CD4-positive, alpha-beta T cell treated with Interleukin-4 for 4 hours (primary cell): Measurements from ENCODE around the gene DUSP15.

Experiments used
- DNase-seq: peaks from one replicate; pipeline ENCODE4 v3.0.0-alpha.2; 2020

Gene DUSP15

DNA sequence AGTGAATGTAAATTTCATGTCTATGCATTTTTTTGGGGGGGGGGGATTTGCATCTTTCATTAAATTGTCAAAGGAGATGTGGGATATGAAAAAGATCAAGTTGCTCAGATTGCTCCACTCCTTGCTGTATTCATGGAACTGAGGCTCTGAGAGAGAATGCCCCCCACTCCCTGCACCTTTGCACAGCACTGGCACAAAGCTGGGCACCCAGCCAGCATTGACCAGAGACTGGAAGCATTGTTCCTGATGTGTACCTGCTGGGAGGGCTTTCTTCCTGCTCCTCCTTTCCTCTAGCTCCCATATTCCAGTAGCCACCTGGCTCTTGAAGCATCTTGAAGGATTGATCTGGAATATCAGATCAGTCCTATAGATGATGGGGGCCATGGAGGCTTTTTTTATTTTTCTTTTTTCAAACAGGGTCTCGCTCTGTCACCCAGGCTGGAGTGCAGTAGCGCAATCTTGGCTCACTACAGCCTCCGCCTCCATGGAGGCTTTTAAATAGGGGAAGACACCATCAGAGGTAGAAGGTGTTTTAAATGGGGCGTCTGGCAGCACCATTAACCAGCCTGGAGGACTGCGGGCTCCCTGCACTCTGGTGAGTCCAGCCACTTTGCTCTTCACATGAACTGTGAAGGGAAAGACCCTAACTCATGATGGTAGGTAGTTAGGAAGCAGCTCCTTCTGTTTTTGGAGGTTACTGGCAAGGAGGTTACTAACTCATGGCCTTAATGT, 10.9 kb downstream of the DUSP15 start:
- no peak for DNase-seq

DNA sequence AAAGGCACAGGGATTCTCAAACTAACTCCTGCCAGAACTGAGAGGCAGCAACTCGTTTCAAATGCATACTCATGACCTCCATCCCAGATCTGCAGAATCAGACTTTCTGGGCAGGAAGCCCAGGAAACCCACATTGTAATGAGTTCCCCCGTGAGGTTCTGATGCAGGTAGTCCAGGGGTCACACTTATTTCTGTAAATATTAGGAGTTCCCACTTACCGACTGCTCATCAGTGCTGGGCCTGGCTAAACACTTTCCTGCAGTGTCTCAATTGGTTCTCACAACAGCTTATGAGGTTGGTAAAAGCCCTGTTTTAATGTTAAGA, 11.6 kb downstream of the DUSP15 start:
- no peak for DNase-seq

DNA sequence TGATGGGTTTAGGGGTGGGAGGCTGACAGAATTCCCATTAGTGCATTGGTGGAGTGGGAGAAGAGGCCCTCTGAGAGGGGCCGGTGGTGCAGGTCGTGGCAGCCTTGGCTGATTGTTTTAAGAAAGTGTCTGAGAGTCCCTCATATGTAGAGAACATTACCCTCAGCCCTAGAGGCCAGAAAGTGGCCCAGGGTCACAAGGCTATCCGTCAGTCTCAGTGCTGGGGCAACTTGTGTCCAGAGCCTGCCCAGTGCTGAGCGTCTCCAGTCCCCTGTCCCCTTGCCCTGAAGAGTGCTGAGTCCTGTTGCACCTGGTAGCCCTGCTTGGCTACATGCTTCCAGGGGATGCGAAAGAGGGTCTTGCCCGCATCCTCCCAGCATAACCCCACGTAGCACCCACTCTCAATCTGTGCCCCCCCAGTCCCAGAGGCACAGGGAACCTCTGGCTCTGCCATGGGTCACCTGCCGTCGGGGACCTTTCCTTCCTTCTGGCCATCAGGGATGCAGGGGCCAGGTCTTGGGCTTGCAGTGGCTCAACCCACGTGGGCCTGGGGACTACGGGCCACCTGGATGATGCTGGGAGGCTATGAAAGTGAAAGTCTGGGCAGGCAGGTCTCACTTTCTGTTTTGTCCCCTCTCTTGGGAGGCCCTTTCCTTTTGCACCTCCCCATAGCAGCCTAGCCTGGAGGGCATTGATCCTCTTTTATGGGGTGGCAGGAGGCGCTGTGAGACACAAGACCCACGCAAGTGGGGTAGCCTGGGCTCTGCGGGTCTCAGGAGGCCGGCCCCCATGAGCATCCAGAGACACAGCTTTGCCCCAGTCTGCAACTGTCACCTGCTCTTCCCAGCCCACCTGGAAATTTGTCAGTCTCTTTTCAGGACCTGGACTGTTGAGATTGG, 12.2 kb downstream of the DUSP15 start:
- DNase-seq, result no peak

DNA sequence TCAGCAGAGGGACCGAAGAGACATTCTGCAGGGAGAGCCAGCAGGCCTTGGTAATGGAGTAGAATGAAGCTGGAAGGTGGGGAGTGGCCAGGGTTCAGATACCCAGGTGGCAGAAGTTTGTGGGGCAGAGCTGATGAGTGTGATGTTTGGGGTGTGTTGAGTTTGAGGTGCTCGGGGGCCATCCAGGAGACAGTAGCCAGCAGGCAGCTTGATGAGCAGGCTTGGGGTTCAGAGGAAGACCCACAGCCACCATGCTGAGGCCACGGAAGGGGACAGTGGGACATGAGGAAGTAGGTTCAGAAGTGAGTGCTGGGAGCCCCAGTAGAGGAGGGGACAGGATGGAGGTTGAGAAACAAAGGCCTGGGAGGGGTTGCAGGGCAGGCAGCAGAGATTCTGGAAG, 13.8 kb downstream of the DUSP15 start:
- no peak for DNase-seq

DNA sequence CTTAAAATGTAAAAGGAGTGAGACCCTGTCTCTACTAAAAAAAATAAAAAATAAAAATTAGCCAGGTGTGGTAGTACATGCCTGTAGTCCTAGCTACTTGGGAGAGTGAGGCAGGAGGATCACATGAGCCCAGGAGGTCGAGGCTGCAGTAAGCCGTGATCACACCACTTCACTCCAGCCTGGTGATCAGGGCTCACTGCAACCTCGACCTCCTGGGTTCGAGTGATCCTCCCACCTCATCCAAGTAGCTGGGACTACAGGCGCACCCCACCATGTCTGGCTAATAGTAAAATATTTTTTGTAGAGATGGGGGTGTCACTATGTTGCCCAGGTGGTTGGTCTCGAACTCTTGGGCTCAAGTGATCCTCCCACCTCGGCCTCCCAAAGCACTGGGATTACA, 16.8 kb downstream of the DUSP15 start:
- no peak for DNase-seq

DNA sequence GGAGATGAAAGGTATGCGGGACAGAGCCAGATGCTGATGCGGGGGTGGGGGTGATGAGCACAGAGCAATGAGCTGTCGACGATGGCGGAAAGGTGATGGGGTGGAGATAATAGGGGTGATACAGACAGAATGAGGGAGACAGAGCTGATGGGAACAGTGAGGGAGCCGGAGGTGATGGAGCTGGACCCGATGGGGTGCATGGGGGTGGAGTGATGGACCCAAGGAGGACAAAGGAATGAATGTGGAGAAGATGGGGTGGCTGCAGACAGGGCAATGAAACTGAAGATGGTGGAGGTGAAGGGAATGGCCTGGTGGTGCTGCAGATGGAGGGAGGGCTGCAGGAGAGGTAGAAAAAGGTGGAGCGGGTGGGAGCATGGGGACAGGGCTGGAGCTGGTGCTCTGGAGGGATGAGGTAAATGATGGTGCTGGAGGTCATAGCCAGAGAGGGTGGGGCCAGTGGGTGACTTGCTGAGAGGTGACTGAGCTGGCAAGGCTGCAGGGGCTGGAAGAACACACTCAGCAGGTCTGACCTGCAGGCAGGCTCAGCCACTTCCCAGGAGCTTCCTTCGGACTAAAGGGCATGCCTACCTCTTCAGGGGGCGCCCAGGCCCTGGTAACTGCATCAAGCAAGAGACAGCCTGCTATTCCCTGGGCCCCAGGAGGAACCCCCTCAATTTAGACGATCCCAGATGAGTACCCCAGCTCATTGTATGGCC, 18.9 kb downstream of the DUSP15 start:
- DNase-seq, result no peak

DNA sequence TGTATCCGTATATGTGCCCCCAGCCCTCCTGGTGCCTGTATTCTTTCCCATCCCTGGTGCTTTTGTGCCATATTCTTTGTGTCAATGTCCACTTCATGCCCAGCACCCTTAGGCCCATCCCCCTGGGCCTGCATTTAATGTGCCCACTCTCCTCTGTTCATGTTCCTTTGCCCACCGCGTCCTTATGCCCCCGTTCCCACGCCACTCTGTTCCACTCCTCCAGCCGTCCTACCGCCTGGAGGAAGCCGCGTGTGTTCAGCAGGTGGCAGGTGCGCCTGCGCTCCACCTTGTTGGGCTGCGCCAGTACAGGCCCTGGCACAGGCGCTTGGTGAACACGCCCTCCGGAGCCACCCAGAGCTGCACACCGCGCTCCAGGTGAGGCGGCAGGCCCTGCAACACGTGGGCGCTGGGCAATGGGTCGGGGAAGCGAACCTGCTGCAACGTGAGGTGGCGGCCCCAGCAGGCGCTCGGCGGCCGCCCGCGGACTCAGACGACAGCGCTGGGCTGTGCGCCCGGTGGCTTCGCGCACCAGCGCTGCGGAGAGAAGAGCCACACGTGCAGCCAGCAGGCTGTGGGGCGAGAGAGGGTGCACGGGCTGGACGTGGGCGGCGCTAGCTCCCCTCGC, 20.9 kb downstream of the DUSP15 start:
- DNase-seq, result no peak

DNA sequence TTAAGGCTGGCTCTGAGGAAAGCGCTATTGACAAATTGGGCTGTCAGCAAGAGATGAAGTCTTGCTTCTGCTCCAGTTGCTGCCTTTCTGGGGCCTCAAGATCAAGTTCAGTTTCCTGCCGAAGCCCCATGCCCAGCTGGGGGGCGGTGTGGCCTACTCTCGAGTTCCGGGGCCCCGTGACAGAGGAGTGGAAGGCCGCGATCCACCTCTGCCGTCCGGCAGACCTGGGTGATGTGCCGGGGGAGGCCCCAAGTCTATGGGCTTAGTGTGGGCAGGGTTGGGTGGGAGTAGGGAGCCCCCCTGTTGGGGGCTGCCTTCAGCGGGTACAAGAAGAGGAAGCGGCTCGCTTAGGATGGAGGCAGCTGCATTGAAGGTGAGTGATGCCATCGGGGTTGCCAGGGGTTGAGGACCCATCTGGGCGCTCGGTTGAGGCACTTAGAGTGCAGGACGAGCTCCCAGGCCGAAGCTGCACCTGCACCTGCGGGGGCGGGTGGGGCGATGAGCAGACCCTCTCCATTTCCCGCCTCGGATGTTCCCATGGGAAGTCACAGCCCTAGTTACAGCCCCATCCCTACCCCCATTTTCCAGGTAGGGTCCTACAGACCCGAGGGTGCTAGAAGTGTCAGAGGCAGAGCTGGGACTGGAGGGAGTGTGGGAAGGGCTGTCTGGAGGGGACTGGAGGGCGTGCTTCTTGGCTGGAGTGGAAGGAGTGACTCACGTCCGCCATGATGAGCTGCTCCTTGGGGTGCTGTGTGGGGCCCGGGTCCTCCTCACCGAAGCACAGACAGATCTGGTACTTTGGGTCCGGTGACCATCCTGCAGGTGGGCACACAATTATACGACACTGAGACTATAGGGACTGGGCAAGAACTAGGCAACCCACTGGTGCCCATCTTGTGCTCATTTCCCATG, 22.0 kb downstream of the DUSP15 start:
- DNase-seq, result no peak

DNA sequence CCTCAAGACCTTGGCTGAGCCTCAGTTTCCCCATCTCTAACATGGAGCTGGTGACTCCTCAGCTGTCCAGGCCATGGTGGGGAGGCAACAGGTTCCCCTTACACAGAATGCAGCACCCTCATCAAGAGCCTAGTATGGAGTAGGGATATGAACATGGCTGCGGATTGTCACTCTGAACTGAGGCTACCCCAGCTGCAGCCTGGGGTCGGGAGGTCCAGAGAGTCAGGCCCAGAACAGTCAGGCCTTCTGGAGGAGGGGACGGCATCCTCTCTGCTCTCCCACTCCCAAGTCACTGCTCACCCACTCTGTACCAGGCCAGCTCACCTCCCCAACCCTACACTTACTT, 23.6 kb downstream of the DUSP15 start:
- no peak for DNase-seq

DNA sequence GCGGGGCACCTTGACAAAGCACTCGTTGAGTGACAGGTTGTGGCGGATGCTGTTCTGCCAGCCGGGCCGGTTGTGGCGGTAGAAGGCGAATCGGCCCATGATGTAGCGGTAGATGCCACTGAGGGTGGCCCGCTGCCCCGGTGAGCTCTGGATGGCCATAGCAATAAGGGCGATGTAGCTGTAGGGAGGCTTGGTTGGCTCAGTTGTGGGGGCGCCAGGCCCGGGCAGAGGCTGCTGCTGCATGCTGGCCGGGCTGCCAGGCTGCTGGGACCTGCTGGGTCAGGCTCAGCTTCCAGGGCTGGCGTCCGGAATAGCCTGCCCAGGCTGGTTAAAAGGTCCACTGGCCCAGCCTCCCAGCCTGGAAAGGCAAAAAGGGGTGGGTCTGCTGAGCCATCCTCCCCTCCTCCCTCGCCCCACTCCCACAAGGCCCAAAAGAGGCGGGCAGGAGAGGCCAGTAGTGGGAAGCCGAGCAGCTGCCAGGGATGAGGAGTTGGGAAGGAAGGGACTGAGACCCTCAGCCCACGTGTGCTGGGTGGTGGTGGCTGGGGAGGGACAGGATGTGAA, 24.9 kb downstream of the DUSP15 start, which contains the start of gene FOXS1:
Gene FOXS1 (minus strand): TSS at position 305 of the 564 bp plus-strand sequence. CDS start 62 bp downstream, at position 243.
- DNase-seq, result no peak

DNA sequence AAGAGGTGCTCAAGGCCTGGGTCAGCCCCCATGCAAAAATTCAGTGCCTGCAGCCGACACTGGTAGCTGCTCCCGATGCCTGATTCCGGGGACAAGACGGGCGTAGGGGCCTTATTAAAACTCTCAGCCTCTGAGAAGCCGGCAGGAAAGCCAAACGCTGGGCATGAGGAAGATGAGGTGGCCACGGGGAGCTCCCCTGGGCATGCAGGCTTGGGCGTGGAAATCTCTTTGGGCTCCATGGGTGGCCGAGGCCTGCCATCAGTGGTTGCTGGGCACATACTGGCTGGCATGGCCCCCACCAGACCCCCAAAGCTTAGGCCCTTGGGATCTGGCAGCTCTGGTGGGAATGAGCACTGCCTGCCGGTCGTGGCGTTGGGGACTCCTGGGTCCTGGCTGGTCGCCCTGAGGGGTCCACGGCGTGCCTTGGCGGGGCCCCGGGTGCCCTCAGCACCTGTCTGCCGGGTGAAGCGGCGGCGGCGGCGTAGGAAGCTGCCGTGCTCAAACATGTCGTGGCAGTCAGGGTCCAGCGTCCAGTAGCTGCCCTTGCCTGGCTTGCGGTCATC, 25.5 kb downstream of the DUSP15 start:
- DNase-seq, result no peak

DNA sequence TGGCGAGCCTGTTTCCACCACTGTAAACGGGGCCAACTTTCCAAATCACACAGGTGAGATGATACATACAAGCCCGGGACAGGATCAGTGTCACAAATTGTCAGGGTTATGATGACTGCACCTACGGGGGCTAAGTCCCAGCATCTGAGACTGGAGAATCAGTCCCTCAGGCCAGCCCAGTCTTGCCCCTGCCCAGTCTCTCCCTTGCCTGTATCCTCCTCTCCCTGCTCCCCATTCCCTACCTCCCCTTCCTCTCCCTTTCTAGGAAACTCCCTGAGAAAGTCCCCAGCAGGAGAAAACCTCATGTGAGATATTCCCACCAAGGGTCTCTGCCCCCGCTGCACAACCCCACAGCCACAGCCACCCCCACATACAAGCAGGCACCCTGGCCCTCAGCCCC, 26.4 kb downstream of the DUSP15 start:
- DNase-seq, result no peak

DNA sequence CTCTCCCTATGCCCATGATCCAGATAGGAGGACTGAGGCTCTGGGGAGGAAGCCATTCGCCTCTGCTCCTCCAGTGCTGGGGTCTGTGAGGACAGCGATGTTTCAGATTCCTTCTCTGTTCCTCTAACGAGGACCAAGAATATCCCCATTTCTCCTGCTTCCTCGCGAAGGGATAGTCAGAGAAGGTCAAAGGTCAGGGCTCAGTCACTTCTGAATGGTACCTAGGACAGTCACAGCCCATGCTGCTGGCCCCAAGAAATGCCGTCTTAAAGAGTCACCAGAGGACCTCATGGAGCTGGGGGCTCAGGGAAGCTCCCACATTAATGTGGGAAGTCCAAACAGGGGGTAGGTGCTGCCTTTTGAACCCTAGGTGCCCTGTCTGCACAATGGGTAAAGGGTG, 27.0 kb downstream of the DUSP15 start:
- DNase-seq, result no peak

DNA sequence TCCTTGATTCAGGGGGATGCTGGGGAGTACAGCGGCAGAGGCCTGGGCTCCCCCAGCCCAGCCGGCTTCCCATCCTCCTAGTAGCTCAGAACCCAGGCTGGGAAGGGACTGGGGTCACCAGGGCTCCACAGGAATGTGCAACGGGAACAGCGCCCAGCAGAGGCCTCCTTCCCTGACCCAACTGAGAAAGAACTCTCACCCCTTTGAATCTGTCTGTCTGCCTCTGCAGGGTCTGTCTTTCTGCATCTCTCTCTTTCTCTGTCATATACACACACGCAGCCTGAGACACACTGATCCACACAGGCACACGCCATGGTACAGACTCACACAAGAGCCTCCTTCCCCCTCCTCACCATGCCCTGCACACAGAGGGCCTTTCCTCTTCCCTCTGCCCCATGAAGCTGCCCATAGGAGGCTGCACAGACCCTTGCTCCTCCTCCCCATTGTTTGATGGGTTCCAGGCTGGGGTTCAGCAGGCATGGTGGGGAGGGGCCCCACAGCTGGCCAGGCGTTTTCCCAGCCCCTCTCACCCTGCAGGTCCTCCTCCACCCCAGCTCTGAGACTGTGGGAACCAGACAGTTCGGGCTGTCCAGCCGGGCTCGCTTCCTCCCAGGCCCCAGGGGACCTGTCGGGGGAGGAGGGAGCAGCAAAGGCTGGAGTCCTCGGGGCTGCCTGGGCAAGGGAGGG, 27.7 kb downstream of the DUSP15 start:
- no peak for DNase-seq

DNA sequence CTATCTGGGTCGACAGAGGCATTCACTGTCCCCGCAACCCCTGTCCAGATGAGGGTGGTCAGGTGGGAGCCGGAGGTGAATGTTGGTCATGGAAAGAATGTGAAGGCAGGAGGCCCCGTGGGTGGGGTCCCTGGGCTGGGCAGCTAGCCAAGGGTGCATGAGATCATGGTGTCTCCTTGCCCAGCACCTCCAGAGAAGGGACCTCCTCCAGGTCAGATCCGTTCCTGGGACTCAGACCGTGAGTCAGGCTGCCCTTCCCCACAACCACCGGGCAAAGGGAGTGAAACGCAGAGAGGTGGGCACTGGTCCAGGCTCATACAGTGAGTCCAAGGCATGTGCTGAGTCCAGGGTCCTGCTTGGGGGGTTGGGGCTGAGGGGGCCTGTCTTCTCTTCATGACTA, 28.4 kb downstream of the DUSP15 start:
- DNase-seq, result no peak

DNA sequence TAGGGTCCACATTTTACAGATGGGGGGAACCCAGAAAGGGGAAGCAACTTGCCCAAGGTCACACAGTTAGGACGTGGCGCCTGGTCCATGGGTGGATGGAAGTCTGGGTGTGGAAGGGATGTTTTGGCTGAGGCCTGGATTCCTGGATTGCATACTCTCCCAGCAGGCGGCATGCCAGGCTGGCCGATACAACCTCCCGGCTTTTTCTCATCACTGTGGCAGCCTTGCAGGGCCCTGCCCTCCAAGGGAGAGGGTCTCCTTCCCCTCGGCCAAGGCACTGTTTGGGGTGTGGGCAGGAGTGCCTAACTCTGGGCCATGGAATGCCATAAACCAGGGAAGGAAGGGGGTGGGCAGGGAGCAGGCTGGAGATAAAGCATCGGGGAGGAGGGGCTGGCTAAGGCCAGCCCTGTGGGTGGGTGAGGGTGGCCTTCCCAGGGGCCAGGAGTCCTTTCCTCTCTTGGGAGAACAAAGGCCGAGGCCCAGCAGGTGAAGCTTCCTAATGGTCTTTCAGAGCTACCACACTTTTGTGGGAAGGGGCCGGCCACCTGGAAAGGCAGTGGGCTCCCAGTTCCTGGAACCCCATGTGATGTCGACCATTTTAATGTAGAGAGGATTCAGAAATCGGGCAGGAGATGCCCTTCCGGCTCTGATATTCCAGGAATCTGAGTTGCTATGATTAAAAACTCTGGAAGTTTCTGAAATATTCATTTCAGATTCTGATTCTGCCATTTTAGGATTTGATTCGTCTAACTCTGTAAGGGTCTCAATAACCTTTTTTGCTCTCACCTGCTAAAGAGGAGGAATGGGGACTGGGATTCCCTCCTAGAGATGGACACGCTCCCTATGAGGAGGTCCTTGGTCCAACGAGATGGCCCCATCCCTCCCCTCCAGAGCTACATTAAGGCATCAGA, 29.2 kb downstream of the DUSP15 start:
- DNase-seq, result no peak

DNA sequence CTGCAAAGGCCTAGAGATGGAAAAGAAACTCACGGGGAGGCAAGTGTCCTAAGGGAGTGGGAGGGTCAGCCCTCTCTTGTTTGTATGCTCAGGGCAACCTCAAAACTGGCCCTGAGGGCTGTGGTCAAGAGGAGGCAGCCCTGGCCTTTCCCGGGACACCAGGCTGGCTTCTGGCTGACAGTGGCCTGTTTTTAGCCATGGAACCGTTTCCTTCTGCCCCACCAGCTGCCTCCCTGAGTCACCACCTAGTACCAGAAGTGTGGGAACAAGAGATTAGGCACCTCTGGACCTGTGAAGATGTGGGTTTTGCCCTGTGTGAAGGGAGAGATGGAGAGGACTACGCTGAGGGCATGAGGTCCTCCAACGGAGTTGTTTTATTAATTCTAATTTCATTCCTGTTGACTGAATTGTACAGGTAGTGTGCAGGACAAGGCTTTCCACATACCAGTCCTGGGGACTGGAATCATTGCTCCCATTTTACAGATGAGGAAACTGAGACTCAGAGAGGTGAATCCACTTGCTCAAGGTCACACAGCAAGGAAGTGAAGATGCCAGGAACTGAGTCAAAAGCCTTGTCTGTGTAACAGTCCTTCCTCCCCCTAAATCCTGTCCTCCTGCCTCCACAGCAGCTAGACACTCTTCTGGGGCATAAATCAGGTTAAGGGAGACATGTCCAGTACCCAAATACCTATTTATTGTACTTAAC, 30.4 kb downstream of the DUSP15 start:
- DNase-seq, result no peak

DNA sequence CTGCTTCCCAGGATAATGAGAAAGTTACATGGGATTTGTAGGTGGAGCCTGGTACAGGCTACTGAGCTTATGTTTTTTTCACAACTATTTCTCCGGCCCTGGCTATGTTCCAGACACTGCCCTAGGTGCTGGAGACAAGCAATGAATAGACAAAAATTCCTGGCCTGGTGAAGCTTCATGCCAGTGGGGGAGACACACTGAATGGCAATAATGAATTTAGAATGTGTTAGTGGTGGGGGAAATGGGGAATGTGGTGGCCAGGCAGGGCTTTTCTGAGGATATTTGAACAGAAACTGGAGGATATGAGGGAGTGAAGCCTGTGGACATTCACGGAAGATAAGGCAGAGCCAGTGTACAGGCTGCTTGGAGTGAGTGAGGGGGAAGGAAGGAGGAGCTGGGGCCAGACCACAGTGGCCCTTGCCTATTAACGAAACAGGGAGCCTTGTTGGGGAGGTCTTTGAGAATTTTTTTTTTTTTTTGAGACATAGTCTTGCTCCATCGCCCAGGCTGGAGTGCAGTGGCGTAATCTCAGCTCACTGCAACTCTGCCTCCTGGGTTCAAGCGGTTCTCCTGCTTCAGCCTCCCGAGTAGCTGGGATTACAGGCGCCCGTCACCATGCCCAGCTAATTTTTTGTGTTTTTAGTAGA, 31.6 kb downstream of the DUSP15 start:
- DNase-seq, result no peak
